Ectodermal cell (in vitro differentiated cells): Measurements from ENCODE around the gene BCL11A.

Experiments used
- H3K27ac ChIP-seq: 2 replicates; pipeline ENCODE4 v1.7.0; 2013; ENCODE audit warnings: mild to moderate bottlenecking, low read depth, low read length; ENCODE audit not compliant: insufficient read depth, poor library complexity, severe bottlenecking
- H3K27me3 ChIP-seq: 2 replicates; pipeline ENCODE4 v1.7.0; 2013; ENCODE audit warnings: mild to moderate bottlenecking, low read length; ENCODE audit not compliant: insufficient read depth, control insufficient read depth, poor library complexity, severe bottlenecking
- H3K36me3 ChIP-seq: one replicate; pipeline ENCODE4 v1.7.0; 2013; ENCODE audit warnings: low read length; ENCODE audit not compliant: control insufficient read depth, insufficient read depth
- H3K4me1 ChIP-seq: one replicate; pipeline ENCODE4 v1.7.0; 2013; ENCODE audit warnings: low read length; ENCODE audit not compliant: control insufficient read depth, insufficient read depth
- H3K4me3 ChIP-seq: 2 replicates; pipeline ENCODE4 v1.7.0; 2013; ENCODE audit warnings: low read depth, low read length, control low read depth; ENCODE audit not compliant: insufficient read depth
- H3K9me3 ChIP-seq: 2 replicates; pipeline ENCODE4 v1.7.0; 2013; ENCODE audit warnings: mild to moderate bottlenecking, low read length, moderate library complexity; ENCODE audit not compliant: control insufficient read depth
- WGBS, 2 experiments: methylation state at CpG; one replicate each; pipeline ENCODE4 v1.1.7; 2013; ENCODE audit warnings: missing lambda C conversion rate in 2 of 2; 5-methylcytosine and 5-hydroxymethylcytosine counted together

BCL11A gene

DNA sequence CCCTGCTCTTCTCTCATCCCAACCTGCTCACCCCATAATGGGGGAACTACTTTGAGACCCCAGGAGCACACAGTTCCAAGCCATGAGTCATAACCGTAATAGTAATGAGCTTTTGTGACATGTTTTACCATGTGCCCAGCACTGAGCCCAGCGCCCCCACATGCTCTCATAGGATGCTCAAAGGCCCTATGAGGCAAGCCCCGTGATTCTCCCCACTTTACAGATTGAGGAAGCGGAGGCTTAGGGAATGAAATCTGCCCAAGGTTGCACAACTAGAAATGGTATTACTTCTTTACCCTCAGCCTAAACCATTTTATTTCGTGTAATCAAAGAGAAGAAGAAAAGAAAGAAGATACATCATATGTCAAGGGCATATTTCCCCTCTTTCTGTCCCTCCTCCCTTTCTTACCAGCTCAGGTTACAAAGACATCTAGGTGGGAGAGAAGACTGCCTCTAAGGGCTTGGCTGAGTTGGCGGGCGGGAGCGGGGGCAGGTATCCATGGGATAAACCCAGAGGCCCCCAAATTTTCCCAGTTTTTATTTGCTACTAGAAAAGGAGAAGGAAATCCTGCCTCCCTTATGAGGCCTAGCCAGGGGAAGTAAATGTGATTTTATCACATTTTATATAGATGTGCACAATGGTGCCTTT lies 24.2 kb downstream of the BCL11A start:
- H3K4me1 ChIP-seq, result peaks cover 14% of the 10 kb centered on the region

DNA sequence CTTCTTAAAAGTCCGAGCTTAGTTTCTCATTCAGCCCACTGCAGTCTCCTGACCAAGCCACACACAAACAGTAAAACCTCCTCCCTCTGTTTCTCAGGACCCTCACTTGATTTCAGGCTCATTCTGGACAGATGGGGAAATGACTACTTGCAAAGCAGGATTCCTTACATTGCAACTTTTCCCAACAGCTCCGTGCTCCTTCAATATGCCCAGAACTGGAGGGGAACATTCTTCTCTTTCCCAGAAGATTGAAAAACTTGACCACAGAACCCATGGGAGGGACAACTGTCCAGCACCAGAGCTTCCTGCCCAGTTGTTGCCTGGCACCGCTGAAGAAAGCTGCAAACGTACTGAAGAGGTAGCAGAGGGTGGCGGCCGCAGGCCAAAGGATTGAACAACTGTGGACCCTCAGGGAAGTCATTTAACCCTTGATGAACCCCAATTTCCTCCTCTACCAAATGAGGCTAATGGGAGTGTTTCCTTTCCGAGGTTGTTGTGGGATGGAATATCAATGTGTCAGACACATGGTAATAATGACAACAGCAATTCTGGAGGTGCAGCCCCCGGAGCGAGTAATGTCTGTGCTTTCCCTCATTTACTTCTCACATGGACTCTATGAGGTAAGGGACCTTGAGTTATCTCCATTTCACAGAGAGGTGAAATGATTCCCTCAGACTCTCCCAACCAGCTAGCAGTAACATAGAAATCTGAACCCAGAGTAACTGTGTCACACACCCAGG lies 25.0 kb downstream of the BCL11A start:
- Histone ChIP-seq H3K4me3 (no peak overlapping the region), H3K27me3 (no peaks in the 10 kb centered on the region), H3K9me3 (no peaks in the 10 kb centered on the region), H3K27ac (no peak overlapping the region), H3K36me3 (no peaks in the 10 kb centered on the region), H3K4me1 (peaks cover 12% of the 10 kb centered on the region)
- 83 to 88% methylated on average over 9 of the region's 9 CpGs for WGBS, 2 experiments

More for the DNA sequence above, 24.2 kb downstream of the BCL11A start:
- H3K9me3 ChIP-seq, result no peaks in the 10 kb centered on the region
- no peaks in the 10 kb centered on the region for H3K27me3 ChIP-seq
- H3K36me3 ChIP-seq, result no peaks in the 10 kb centered on the region
- H3K4me3 ChIP-seq, result no peak overlapping the region
- 88 to 95% methylated on average over 8 of the region's 8 CpGs for WGBS, 2 experiments
- no peak overlapping the region for H3K27ac ChIP-seq

DNA sequence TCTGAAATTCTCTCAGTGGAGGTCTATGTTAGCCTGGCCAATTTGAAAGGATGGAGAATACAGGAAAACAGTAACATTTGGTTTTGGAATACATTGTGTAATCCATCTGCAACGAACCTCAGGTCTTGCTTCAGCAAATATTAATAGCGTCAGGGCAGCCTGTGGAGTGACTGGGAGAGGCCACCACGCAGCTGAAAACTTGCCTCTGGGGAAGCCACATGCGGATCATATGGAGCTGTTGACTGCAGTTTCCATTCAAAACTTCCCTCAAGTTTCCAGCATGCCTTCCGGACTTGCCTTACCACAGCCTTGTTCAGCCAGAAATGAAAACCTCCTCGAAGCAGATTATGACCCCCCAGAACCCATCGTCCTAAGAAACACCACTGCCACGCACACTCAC lies 25.7 kb downstream of the BCL11A start:
- Histone ChIP-seq H3K9me3 (no peaks in the 10 kb centered on the region), H3K4me3 (no peak overlapping the region), H3K27ac (no peak overlapping the region), H3K4me1 (peaks cover 10% of the 10 kb centered on the region), H3K36me3 (no peaks in the 10 kb centered on the region), H3K27me3 (no peaks in the 10 kb centered on the region)
- WGBS, 2 experiments, result 92 to 94% methylated on average over 8 of the region's 8 CpGs

DNA sequence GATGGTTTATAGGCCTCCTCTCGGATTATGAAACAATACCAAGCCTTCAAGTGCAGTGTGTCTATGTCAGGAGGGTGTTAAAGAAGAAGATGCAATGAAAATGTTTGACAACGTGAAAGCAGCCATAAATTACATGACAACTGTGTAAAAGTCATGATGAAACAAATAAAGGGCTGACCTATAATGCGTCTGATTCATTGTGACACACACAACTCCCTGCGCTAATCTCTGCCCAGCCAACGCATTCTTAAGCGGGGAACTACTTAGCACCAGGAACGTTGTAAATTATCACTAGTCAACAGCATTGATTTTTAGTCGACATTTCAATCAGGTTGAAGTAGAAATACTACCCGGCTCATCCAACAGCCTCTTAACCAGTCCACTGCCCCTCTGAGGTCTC lies 26.8 kb downstream of the BCL11A start:
- Histone ChIP-seq H3K9me3 (no peaks in the 10 kb centered on the region), H3K4me3 (no peak overlapping the region), H3K4me1 (peaks cover 4% of the 10 kb centered on the region), H3K27ac (no peak overlapping the region), H3K36me3 (no peaks in the 10 kb centered on the region), H3K27me3 (no peaks in the 10 kb centered on the region)
- 91 to 96% methylated on average over 9 of the region's 9 CpGs for WGBS, 2 experiments

DNA sequence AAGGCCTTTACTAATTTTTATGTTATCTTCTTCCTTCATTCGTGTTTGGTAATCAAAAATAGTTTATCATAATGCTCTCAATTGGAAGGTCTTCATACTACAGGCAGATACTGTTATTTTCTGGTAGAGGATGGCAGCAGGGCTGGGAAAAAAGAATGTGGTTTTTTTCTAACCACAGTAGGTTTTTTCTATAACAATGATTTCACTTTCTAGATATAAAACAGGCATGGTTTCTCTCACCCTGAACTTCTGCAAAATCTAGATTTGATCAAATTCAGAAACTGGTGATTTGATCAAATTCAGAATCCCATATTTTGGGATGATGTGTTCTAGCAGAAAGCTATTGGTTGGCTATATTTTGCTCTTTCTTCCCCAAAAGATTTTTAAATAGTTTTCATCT lies 27.6 kb downstream of the BCL11A start:
- no peaks in the 10 kb centered on the region for H3K27me3 ChIP-seq
- H3K36me3 ChIP-seq, result no peaks in the 10 kb centered on the region
- no peaks in the 10 kb centered on the region for H3K9me3 ChIP-seq
- peaks cover 2% of the 10 kb centered on the region for H3K4me1 ChIP-seq
- 100% methylated on average over 1 of the region's 1 CpG; no CpG with 5 or more reads in 1 of the 2 experiments for WGBS, 2 experiments
- H3K4me3 ChIP-seq, result no peak overlapping the region
- no peak overlapping the region for H3K27ac ChIP-seq

DNA sequence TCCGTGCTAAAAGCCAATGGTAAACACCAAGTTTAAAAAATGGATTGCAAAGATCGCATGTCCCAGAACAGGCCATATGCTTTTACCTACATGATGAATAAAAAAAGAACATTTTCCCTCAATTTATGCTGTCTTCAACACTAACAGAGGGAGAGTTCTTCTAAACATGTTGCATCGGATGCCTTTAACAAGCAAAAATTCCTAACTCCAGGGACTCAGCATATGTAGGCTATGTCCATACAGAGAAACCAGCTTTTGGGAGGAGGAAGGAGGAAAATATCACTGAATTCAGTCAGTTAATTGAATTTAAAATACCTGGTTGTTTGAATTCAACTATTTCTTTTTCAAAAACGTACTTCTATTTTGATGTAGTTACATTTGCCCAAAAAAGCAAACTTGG lies 28.6 kb downstream of the BCL11A start:
- Histone ChIP-seq H3K36me3 (no peaks in the 10 kb centered on the region), H3K4me3 (no peak overlapping the region), H3K27ac (no peak overlapping the region), H3K27me3 (no peaks in the 10 kb centered on the region), H3K9me3 (no peaks in the 10 kb centered on the region), H3K4me1 (peaks cover 5% of the 10 kb centered on the region)
- WGBS, 2 experiments, result 86 to 94% methylated on average over 3 to 4 of the region's 4 CpGs

DNA sequence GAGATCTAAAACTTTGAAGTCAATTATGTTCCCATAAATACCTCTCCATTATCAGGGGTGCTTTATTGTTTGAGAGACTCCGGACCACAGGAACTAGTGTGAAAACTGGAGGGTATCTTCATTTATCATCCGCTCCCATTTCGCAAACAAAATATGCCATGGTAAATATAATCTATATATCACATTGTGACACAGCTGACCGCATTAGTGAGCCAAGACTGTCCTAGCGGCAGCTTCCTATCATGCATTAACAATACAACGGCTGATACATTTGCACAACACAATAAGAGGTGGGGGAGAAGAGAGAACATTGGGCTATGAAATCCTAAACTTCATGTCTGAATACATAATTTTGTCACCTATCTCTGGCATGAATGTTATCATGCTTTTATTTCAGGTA lies 29.5 kb downstream of the BCL11A start:
- H3K4me1 ChIP-seq, result peaks cover 5% of the 10 kb centered on the region
- no peak overlapping the region for H3K4me3 ChIP-seq
- WGBS, 2 experiments, result 92% methylated on average over 6 of the region's 6 CpGs; no CpG with 5 or more reads in 1 of the 2 experiments
- H3K36me3 ChIP-seq, result no peaks in the 10 kb centered on the region
- H3K9me3 ChIP-seq, result no peaks in the 10 kb centered on the region
- no peaks in the 10 kb centered on the region for H3K27me3 ChIP-seq
- no peak overlapping the region for H3K27ac ChIP-seq

DNA sequence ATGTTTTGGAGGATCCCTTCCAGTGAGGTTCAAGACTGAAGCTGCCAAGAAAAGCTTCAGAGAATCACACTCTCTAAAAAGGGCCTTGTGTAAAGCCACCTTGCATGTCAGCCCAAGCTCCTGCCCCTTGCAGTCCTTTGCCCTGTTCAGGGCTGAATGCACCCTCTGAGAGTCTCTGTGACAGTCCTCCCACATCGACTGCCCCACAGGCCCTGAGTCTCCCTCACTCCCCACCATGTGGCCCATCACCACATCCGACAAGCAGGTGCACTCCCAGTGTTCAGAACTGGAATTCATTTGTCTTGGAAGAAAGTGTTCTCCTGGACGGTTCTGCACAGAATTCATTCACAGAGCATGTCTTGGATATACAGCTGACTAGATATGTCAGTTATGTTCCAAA lies 31.0 kb downstream of the BCL11A start:
- Histone ChIP-seq H3K4me1 (peaks cover 5% of the 10 kb centered on the region), H3K27me3 (no peaks in the 10 kb centered on the region), H3K27ac (no peak overlapping the region), H3K9me3 (no peaks in the 10 kb centered on the region), H3K4me3 (no peak overlapping the region), H3K36me3 (no peaks in the 10 kb centered on the region)
- WGBS, 2 experiments, result 85% methylated on average over 3 of the region's 3 CpGs

DNA sequence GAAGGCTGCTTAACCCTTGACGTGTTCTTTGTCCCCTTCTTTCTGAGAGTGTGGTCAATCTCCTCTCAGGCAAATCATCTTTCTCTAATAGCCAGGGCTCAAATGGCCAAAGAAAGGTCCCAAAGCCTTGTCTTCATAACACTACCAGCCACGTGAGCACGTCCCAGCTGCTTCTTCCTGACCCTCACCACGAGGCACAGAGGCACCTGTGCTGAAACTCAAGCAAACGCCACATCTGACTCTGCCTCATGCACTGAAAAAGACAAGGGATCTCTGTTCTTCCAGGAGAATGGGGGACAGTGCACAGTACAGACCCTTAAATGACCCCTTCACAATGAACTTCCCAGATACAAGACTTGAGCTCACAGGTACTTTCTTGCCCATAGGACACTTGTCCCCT lies 31.8 kb downstream of the BCL11A start:
- H3K27me3 ChIP-seq, result no peaks in the 10 kb centered on the region
- no peak overlapping the region for H3K4me3 ChIP-seq
- no peaks in the 10 kb centered on the region for H3K36me3 ChIP-seq
- H3K27ac ChIP-seq, result no peak overlapping the region
- peaks cover 5% of the 10 kb centered on the region for H3K4me1 ChIP-seq
- WGBS, 2 experiments, result 84 to 85% methylated on average over 5 of the region's 5 CpGs
- H3K9me3 ChIP-seq, result no peaks in the 10 kb centered on the region

DNA sequence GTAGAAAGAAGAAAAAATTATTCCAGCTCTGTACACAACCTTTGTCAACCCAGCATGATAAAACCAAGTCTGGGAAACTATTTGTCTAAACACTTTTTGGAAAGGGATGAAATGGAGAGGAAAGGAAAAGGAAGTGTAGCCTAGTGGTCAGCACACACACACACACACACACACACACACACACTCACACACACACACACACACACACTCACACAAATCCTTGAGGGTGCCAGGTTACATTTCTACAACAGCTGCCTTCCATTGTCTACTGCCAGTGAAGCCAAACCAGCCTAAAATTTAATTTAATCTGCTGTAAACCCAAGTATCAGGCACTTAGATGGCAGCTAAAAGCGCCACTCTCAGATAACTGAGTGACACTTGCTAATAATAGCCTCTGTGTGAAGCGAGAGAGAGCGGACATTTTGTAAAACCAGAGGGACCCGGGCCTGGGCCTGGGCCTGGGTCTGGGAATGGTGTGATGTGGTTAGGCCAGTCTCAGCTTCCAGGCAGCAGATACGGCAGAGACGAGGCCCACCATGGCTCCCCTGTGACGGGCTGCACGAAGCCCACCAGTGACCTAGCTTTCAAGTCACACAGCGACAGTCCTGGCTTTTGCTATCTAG lies 32.4 kb downstream of the BCL11A start:
- Histone ChIP-seq H3K27ac (no peak overlapping the region), H3K27me3 (no peaks in the 10 kb centered on the region), H3K4me1 (peaks cover 5% of the 10 kb centered on the region), H3K4me3 (no peak overlapping the region), H3K9me3 (no peaks in the 10 kb centered on the region), H3K36me3 (no peaks in the 10 kb centered on the region)
- WGBS, 2 experiments, result 82 to 83% methylated on average over 9 of the region's 9 CpGs
